Mucosa of rectum (tissue), 2 donors: ENCODE measurements around the gene PTPN14.
"Not testable (repeated sequence)": the region's sequence is repeated elsewhere in the genome, so short reads cannot be mapped to it uniquely, and the experiment has no call there.

Experiments
- H3K27ac ChIP-seq, 2 donors: one replicate each; pipeline ENCODE4 v1.7.0; 2013; ENCODE audit warnings: inconsistent platforms in 2 of 2, low read depth in 2 of 2, low read length in 2 of 2
- H3K27me3 ChIP-seq, 2 donors: one replicate each; pipeline ENCODE4 v1.7.0; 2013; ENCODE audit warnings: low read length in 2 of 2; ENCODE audit not compliant: control insufficient read depth in 2 of 2, insufficient read depth in 2 of 2
- H3K36me3 ChIP-seq, 2 donors: one replicate each; pipeline ENCODE4 v1.7.0; 2013; ENCODE audit warnings: low read length in 2 of 2; ENCODE audit not compliant: control insufficient read depth in 2 of 2, insufficient read depth in 2 of 2
- H3K4me1 ChIP-seq, 2 donors: one replicate each; pipeline ENCODE4 v1.7.0; 2013; ENCODE audit warnings: low read length in 2 of 2, mild to moderate bottlenecking in 1 of 2; ENCODE audit not compliant: control insufficient read depth in 2 of 2, insufficient read depth in 2 of 2
- H3K4me3 ChIP-seq, 2 donors: one replicate each; pipeline ENCODE4 v1.7.0; 2013; ENCODE audit warnings: low read length in 2 of 2
- H3K9ac ChIP-seq, 2 donors: one replicate each; pipeline ENCODE4 v1.7.0; 2013; ENCODE audit warnings: low read length in 2 of 2, low read depth in 1 of 2, mild to moderate bottlenecking in 1 of 2
- H3K9me3 ChIP-seq, 2 donors: one replicate each; pipeline ENCODE4 v1.7.0; 2013; ENCODE audit warnings: low read length in 2 of 2; ENCODE audit not compliant: control insufficient read depth in 2 of 2
- donor health status: healthy.
- donor health status: Normal muscosa, but diverticular disease.

Gene PTPN14

GRCh38 chr1:214404154-214404553 is 147.2 kb downstream of the PTPN14 start:
- Histone ChIP-seq H3K9ac (no peak overlapping the region), H3K27ac (no peak overlapping the region), H3K4me3 (no peak overlapping the region), H3K36me3 (no peaks in the 10 kb centered on the region), H3K4me1 (no peaks in the 10 kb centered on the region), H3K27me3 (no peaks in the 10 kb centered on the region), H3K9me3 (no peaks in the 10 kb centered on the region)

- H3K27ac ChIP-seq = no peak overlapping the region
- H3K27me3 ChIP-seq = no peaks in the 10 kb centered on the region
- H3K9ac ChIP-seq = no peak overlapping the region
- H3K9me3 ChIP-seq = no peaks in the 10 kb centered on the region
- H3K36me3 ChIP-seq = no peaks in the 10 kb centered on the region
- H3K4me3 ChIP-seq = no peak overlapping the region
- no peaks in the 10 kb centered on the region for H3K4me1 ChIP-seq
Measured at GRCh38 chr1:214403431-214403830, 148.0 kb downstream of the PTPN14 start.

GRCh38 chr1:214402613-214403083 is 148.8 kb downstream of the PTPN14 start:
- Histone ChIP-seq H3K9me3 (no peaks in the 10 kb centered on the region), H3K4me1 (no peaks in the 10 kb centered on the region), H3K4me3 (no peak overlapping the region), H3K36me3 (no peaks in the 10 kb centered on the region), H3K27me3 (no peaks in the 10 kb centered on the region), H3K9ac (no peak overlapping the region), H3K27ac (no peak overlapping the region)

GRCh38 chr1:214401666-214402065 is 149.7 kb downstream of the PTPN14 start:
- H3K9ac ChIP-seq = no peak overlapping the region
- H3K9me3 ChIP-seq = no peaks in the 10 kb centered on the region
- no peak overlapping the region for H3K27ac ChIP-seq
- H3K4me1 ChIP-seq = no peaks in the 10 kb centered on the region
- no peaks in the 10 kb centered on the region for H3K27me3 ChIP-seq
- no peak overlapping the region for H3K4me3 ChIP-seq
- H3K36me3 ChIP-seq = no peaks in the 10 kb centered on the region

GRCh38 chr1:214400131-214400530 is 151.3 kb downstream of the PTPN14 start:
- no peak overlapping the region for H3K9ac ChIP-seq

GRCh38 chr1:214398490-214398889 is 152.9 kb downstream of the PTPN14 start:
- H3K27me3 ChIP-seq = no peaks in the 10 kb centered on the region
- no peaks in the 10 kb centered on the region for H3K36me3 ChIP-seq
- H3K27ac ChIP-seq = no peak overlapping the region
- H3K9me3 ChIP-seq = no peaks in the 10 kb centered on the region
- H3K4me1 ChIP-seq = no peaks in the 10 kb centered on the region
- H3K9ac ChIP-seq = no peak overlapping the region
- no peak overlapping the region for H3K4me3 ChIP-seq

More at GRCh38 chr1:214400131-214400530, 151.3 kb downstream of the PTPN14 start:
- Histone ChIP-seq H3K4me3 (no peak overlapping the region), H3K9me3 (no peaks in the 10 kb centered on the region), H3K27ac (no peak overlapping the region), H3K36me3 (no peaks in the 10 kb centered on the region), H3K4me1 (no peaks in the 10 kb centered on the region), H3K27me3 (no peaks in the 10 kb centered on the region)

GRCh38 chr1:214397497-214397896 is 153.9 kb downstream of the PTPN14 start:
- Histone ChIP-seq H3K36me3 (no peaks in the 10 kb centered on the region), H3K27me3 (no peaks in the 10 kb centered on the region), H3K4me1 (no peaks in the 10 kb centered on the region), H3K4me3 (no peak overlapping the region), H3K27ac (no peak overlapping the region), H3K9ac (no peak overlapping the region), H3K9me3 (no peaks in the 10 kb centered on the region)

- Histone ChIP-seq H3K27ac (no peak overlapping the region), H3K4me1 (no peaks in the 10 kb centered on the region), H3K4me3 (no peak overlapping the region), H3K9me3 (no peaks in the 10 kb centered on the region), H3K9ac (no peak overlapping the region), H3K27me3 (no peaks in the 10 kb centered on the region), H3K36me3 (no peaks in the 10 kb centered on the region)
Measured at GRCh38 chr1:214396330-214396729, 155.1 kb downstream of the PTPN14 start.

GRCh38 chr1:214394569-214394968 is 156.8 kb downstream of the PTPN14 start:
- not testable (repeated sequence) for H3K4me1 ChIP-seq, H3K36me3 ChIP-seq, H3K27ac ChIP-seq, H3K27me3 ChIP-seq, H3K9ac ChIP-seq, H3K4me3 ChIP-seq, H3K9me3 ChIP-seq

- H3K9me3 ChIP-seq = no peaks in the 10 kb centered on the region
- no peak overlapping the region for H3K27ac ChIP-seq
- H3K4me3 ChIP-seq = no peak overlapping the region
- no peaks in the 10 kb centered on the region for H3K36me3 ChIP-seq
- no peaks in the 10 kb centered on the region for H3K27me3 ChIP-seq
- H3K4me1 ChIP-seq = no peaks in the 10 kb centered on the region
- no peak overlapping the region for H3K9ac ChIP-seq
Measured at GRCh38 chr1:214393086-214393485, 158.3 kb downstream of the PTPN14 start.
